CD4-positive, alpha-beta T cell (primary cell): ENCODE measurements around the gene KLHL20. TPM values are rescaled to one million over a fixed set of nuclear protein-coding genes. Genes with fewer than 3 reads are reported as not detected.
"Not testable (repeated sequence)": the region's sequence is repeated elsewhere in the genome, so short reads cannot be mapped to it uniquely, and the experiment has no call there.

Experiments used
- ATAC-seq: fragments of 200-7000 bp; cut with Tn5 transposase; one replicate; pipeline ENCODE4 v1.10.0; 2022; ENCODE audit warnings: mild to moderate bottlenecking; ENCODE audit not compliant: poor library complexity
- CTCF ChIA-PET: fragments of 350-600 bp; sonication (Branson Sonifier 250); formaldehyde crosslinking; loops from one replicate; lab custom pipeline; 2021; ENCODE audit warnings: antibody characterized with exemption, inconsistent platforms; lab: Charles Lee
- POLR2A ChIA-PET: fragments of 350-600 bp; sonication (Branson Sonifier 250); formaldehyde crosslinking; loops from one replicate; lab custom pipeline; 2021; ENCODE audit warnings: antibody characterized with exemption, inconsistent platforms; lab: Charles Lee
- DNase-seq, 14 experiments: peaks; one replicate each; pipeline ENCODE4 v3.0.0-alpha.2; 2013 to 2020; ENCODE audit warnings: mixed read lengths in 2 of 14
- H3K27ac ChIP-seq, 2 donors: one replicate each; pipeline versions ENCODE4 v1.5.1 to v1.7.0; 2013; ENCODE audit warnings: low read length in 2 of 2, low read depth in 1 of 2, mild to moderate bottlenecking in 1 of 2
- H3K27me3 ChIP-seq, 2 experiments: 1 replicate in 1 of 2; 2 replicates in 1 of 2; pipeline versions ENCODE4 v1.6.1 to v1.7.0; 2013; ENCODE audit warnings: low read length in 2 of 2, control low read depth in 1 of 2, mild to moderate bottlenecking in 1 of 2, moderate library complexity in 1 of 2; ENCODE audit not compliant: insufficient read depth in 2 of 2, control insufficient read depth in 1 of 2
- H3K36me3 ChIP-seq: one replicate; pipeline ENCODE4 v1.6.1; 2013; ENCODE audit warnings: low read length, control low read depth; ENCODE audit not compliant: insufficient read depth
- H3K4me1 ChIP-seq: one replicate; pipeline ENCODE4 v1.6.1; 2013; ENCODE audit warnings: low read length, control low read depth; ENCODE audit not compliant: insufficient read depth
- H3K4me3 ChIP-seq: one replicate; pipeline ENCODE4 v1.5.1; 2013; ENCODE audit warnings: mild to moderate bottlenecking, low read length, moderate library complexity
- H3K9me3 ChIP-seq, 2 experiments: 1 replicate in 1 of 2; 2 replicates in 1 of 2; pipeline versions ENCODE4 v1.6.1 to v1.7.0; 2013; ENCODE audit warnings: low read length in 2 of 2, mild to moderate bottlenecking in 2 of 2, control low read depth in 1 of 2, moderate library complexity in 1 of 2; ENCODE audit not compliant: control insufficient read depth in 1 of 2, insufficient read depth in 1 of 2
- H3K27ac Mint-ChIP-seq: one replicate; pipeline ENCODE4 v1.8.0; 2020; ENCODE audit warnings: mixed read lengths
- H3K27me3 Mint-ChIP-seq: one replicate; pipeline ENCODE4 v1.8.0; 2021; ENCODE audit warnings: mixed read lengths
- H3K36me3 Mint-ChIP-seq: one replicate; pipeline ENCODE4 v1.8.0; 2021; ENCODE audit warnings: low read depth, mixed read lengths
- H3K4me1 Mint-ChIP-seq: one replicate; pipeline ENCODE4 v1.8.0; 2021; ENCODE audit warnings: low read depth, mixed read lengths
- H3K4me3 Mint-ChIP-seq: one replicate; pipeline ENCODE4 v1.8.0; 2020; ENCODE audit warnings: mild to moderate bottlenecking, mixed read lengths
- H3K9me3 Mint-ChIP-seq: one replicate; pipeline ENCODE4 v1.8.0; 2020; ENCODE audit warnings: mixed read lengths
- CTCF ChIP-seq: fragments of 200-600 bp; IDR thresholded peaks from one replicate; pipeline ENCODE4 v1.8.0; 2022; ENCODE audit warnings: antibody characterized with exemption, mild to moderate bottlenecking
- intact Hi-C, 2 experiments: fragments of 100-400 bp; cut with DNase I in 1 of 2; cut with micrococcal nuclease in 1 of 2; formaldehyde crosslinking; loops; one replicate each; pipeline versions ENCODE4 v1.15.1 to v1.9.0; 2023 to 2025; cut with DNase I, micrococcal nuclease
- total RNA-seq, 174 experiments: library from RNA in 2 of 174; stranded (reverse) in 2 of 174; gene quantifications; one replicate each; pipeline ENCODE4 v1.2.3 and lab custom pipeline; 2021 to 2026

KLHL20 gene
- total RNA-seq, 2 experiments from 2014 or later = 29.4 to 30.4 TPM

DNA sequence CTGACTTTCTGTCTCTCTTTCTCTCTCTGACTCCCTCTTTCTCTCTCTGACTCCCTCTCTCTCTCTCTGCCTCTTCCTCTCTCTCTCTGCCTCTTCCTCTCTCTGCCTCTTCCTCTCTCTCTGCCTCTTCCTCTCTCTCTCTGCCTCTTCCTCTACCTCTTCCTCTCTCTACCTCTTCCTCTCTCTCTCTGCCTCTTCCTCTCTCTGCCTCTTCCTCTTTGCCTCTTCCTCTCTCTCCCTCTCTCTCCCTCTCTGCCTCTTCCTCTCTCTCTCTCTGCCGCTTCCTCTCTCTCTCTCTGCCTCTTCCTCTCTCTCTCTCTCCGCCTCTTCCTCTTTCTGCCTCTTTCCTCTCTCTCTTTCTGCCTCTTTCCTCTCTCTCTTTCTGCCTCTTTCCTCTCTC lies 26.5 kb upstream of the KLHL20 start:
- CTCF ChIA-PET = no interaction called here
- H3K27ac Mint-ChIP-seq = no peak overlapping the region
- Histone ChIP-seq H3K4me3 (no peak overlapping the region), H3K4me1 (no peaks in the 10 kb centered on the region), H3K27ac (no peak overlapping the region), H3K9me3 (peaks cover 0 to 6% of the 10 kb centered on the region in 2 experiments), H3K36me3 (no peaks in the 10 kb centered on the region), H3K27me3 (no peaks in the 10 kb centered on the region)
- peaks cover 13% of the 10 kb centered on the region for H3K27me3 Mint-ChIP-seq
- H3K4me3 Mint-ChIP-seq = no peak overlapping the region
- POLR2A ChIA-PET = no interaction called here
- no peaks in the 10 kb centered on the region for H3K9me3 Mint-ChIP-seq
- intact Hi-C loops = no loop called here
- H3K4me1 Mint-ChIP-seq = peaks cover 10% of the 10 kb centered on the region
- DNase-seq (no peak), ATAC-seq (no peak)
- TF ChIP-seq CTCF = no peak
- H3K36me3 Mint-ChIP-seq = no peaks in the 10 kb centered on the region

DNA sequence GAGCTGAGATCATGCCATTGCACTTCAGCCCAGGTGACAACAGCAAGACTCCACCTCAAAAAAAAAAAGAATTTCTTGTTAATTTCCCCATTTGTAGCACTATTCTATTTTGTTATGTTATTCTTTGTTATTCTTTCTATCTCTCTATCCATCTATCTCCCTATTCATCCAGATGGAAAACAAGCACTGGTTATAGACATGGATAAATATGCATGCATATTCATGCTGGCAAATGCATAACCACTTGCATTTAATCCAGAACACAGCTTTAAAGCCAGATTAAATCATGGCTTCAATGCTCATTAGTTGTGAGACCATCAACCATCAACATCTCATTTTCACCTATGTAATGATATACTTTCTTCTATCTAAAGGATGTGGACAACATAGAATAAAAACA lies 21.5 kb upstream of the KLHL20 start:
- no peak overlapping the region for H3K4me3 ChIP-seq
- ChIA-PET POLR2A (no interaction called here), CTCF (no interaction called here)
- H3K27me3 Mint-ChIP-seq = peaks cover 54% of the 10 kb centered on the region
- H3K4me1 ChIP-seq = no peaks in the 10 kb centered on the region
- no peak overlapping the region for H3K4me3 Mint-ChIP-seq
- peaks cover 3 to 11% of the 10 kb centered on the region in 2 experiments for H3K27me3 ChIP-seq
- intact Hi-C loops = no loop called here
- peaks cover 0 to 6% of the 10 kb centered on the region in 2 experiments for H3K9me3 ChIP-seq
- no peak for TF ChIP-seq CTCF
- no peak for DNase-seq
- H3K36me3 ChIP-seq = no peaks in the 10 kb centered on the region
- H3K27ac ChIP-seq = no peak overlapping the region
- no peak overlapping the region for H3K27ac Mint-ChIP-seq
- ATAC-seq = no peak
- H3K9me3 Mint-ChIP-seq = peaks cover 3% of the 10 kb centered on the region
- H3K36me3 Mint-ChIP-seq = no peaks in the 10 kb centered on the region
- peaks cover 10% of the 10 kb centered on the region for H3K4me1 Mint-ChIP-seq

GRCh38 chr1:173701299-173701698 lies 13.5 kb upstream of the KLHL20 start:
- CTCF ChIA-PET, H3K4me1 Mint-ChIP-seq, H3K4me3 Mint-ChIP-seq, H3K27me3 ChIP-seq, H3K4me1 ChIP-seq, POLR2A ChIA-PET, DNase-seq, H3K4me3 ChIP-seq, H3K9me3 Mint-ChIP-seq, intact Hi-C loops, H3K27ac Mint-ChIP-seq, H3K9me3 ChIP-seq, H3K36me3 Mint-ChIP-seq, H3K36me3 ChIP-seq, H3K27ac ChIP-seq, ATAC-seq: not testable (repeated sequence)
- H3K27me3 Mint-ChIP-seq = peaks cover 36% of the 10 kb centered on the region

DNA sequence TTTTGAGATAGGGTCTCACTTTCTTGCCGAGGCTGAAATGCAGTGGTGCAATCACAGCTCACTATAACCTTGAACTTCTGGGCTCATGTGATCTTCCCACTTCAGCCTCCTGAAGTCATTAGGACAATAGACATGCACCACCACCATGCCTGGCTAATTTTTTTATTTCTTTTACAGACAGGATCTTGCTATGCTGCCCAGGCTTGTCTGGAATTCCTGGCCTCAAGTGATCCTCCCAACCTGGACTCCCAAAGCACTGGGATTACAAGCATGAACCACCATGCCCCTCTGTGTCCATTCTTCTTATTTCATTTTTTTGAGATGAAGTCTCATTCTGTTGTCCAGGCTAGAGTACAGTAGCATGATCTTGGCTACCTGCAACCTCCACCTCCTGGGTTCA lies 12.0 kb upstream of the KLHL20 start:
- H3K4me3 Mint-ChIP-seq = no peak overlapping the region
- Histone ChIP-seq H3K36me3 (no peaks in the 10 kb centered on the region), H3K4me1 (no peaks in the 10 kb centered on the region), H3K27ac (no peak overlapping the region), H3K4me3 (no peak overlapping the region), H3K9me3 (no peaks in the 10 kb centered on the region), H3K27me3 (no peaks in the 10 kb centered on the region)
- intact Hi-C loops = no loop called here
- no peak overlapping the region for H3K27ac Mint-ChIP-seq
- peaks cover 22% of the 10 kb centered on the region for H3K27me3 Mint-ChIP-seq
- no peak for DNase-seq
- H3K9me3 Mint-ChIP-seq = no peaks in the 10 kb centered on the region
- no peak for TF ChIP-seq CTCF
- H3K36me3 Mint-ChIP-seq = no peaks in the 10 kb centered on the region
- ChIA-PET CTCF (no interaction called here), POLR2A (no interaction called here)
- ATAC-seq = no peak
- no peaks in the 10 kb centered on the region for H3K4me1 Mint-ChIP-seq
